Gastroesophageal sphincter (tissue), 3 donors: ENCODE data around the gene ABHD4.

ENCODE experiments used
- EP300 ChIP-seq: sonication (generic); formaldehyde crosslinking; IDR thresholded peaks from one replicate; pipeline ENCODE4 v1.6.1; 2017; ENCODE audit warnings: antibody characterized with exemption, mild to moderate bottlenecking
- TF ChIP-seq, protein P1 (sequence below), 4 experiments: fragments of 200-600 bp in 2 of 4; fragments of 450-650 bp in 2 of 4; sonication (generic) in 1 of 4; IDR thresholded peaks; one replicate each; pipeline ENCODE4 v1.5.1; 2017 to 2019; ENCODE audit warnings: antibody characterized with exemption in 4 of 4, mild to moderate bottlenecking in 2 of 4, moderate library complexity in 2 of 4

DNA sequence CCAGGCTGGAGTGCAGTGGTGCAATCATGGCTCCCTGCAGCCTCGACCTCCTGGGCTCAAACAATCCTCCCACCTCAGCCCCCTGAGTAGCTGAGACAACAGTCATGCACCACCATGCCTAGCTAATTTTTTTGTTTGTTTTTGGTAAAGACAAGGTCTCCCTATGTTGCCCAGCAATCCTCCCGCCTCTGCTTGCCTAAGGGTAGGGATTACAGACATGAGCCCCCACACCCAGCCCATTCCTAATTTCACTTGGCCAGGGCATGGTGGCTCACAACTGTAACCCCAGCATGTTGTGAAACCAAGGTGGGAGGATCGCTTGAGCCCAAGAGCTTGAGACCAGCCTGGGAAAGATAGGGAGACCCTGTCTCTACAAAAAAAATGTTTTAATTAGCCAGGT lies 18.2 kb upstream of the ABHD4 start:
- no peak for TF ChIP-seq EP300
- TF ChIP-seq, protein P1, sequence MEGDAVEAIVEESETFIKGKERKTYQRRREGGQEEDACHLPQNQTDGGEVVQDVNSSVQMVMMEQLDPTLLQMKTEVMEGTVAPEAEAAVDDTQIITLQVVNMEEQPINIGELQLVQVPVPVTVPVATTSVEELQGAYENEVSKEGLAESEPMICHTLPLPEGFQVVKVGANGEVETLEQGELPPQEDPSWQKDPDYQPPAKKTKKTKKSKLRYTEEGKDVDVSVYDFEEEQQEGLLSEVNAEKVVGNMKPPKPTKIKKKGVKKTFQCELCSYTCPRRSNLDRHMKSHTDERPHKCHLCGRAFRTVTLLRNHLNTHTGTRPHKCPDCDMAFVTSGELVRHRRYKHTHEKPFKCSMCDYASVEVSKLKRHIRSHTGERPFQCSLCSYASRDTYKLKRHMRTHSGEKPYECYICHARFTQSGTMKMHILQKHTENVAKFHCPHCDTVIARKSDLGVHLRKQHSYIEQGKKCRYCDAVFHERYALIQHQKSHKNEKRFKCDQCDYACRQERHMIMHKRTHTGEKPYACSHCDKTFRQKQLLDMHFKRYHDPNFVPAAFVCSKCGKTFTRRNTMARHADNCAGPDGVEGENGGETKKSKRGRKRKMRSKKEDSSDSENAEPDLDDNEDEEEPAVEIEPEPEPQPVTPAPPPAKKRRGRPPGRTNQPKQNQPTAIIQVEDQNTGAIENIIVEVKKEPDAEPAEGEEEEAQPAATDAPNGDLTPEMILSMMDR (IDR thresholded peaks at IDR 0.05): no peak
